Measurements from ENCODE around the gene SLC12A3.

Gene SLC12A3

DNA sequence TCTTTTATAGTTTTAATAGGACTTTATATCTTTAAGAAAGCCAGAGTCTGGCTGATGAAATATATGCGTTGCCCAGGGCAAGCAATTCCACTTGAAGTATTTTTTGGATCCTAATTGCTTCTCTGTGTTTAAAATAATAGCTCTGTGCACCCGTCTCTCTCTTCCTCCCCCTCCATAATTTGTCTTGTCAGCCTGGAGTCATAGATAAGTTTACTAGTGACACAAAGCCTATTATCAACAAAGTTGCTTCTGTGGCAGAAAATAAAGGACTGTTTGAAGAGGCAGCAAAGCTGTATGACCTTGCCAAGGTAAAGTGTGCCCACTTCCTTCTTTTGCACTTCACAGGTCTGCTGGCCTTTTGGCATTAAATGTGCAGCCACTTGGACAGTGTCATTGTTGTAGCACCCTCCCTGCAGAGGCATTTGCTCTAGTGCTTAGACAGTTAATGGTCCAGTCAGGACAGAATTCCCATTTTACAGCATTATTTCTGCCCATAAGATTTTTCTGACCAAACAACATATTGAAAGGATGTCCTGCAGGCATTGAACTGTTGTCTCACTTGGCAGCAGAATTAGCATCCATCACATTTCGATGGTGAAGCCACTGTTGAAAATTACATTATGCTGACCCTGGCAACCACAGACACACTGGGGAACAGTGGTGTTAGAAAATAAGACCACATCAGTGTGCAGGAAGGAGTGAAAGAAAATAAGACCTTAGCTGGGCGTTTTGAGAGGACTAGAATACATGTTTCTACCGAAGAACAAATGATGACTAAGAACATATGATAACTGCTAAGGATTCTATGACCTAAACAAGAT is 28.4 kb upstream of the SLC12A3 start:
- Histone ChIP-seq H3K4me1 (ENCODE audit: insufficient read depth, insufficient read length) (no peaks in the 10 kb centered on the region), H3K9me3 (ENCODE audit: insufficient read depth, low read length) (no peaks in the 10 kb centered on the region), H3K9ac (ENCODE audit: insufficient read length, low read depth) (no peak overlapping the region), H3K27me3 (ENCODE audit: insufficient read depth, insufficient read length) (no peaks in the 10 kb centered on the region), H3K36me3 (ENCODE audit: insufficient read depth, insufficient read length, low read length) (peaks cover 87% of the 10 kb centered on the region), H3K4me3 (ENCODE audit: insufficient read length, low read depth) (no peak overlapping the region)
- TF ChIP-seq ZNF274 (IDR thresholded peaks at IDR 0.05; ENCODE audit: low read depth, low read length) (no peak), YY1 (IDR thresholded peaks at IDR 0.05; ENCODE audit: insufficient read depth, insufficient read length) (no peak), SUZ12 (IDR thresholded peaks at IDR 0.05; ENCODE audit: extremely low read depth, insufficient read depth, insufficient read length) (no peak)
- no peak for DNase-seq (ENCODE audit: low read depth, low spot score)

DNA sequence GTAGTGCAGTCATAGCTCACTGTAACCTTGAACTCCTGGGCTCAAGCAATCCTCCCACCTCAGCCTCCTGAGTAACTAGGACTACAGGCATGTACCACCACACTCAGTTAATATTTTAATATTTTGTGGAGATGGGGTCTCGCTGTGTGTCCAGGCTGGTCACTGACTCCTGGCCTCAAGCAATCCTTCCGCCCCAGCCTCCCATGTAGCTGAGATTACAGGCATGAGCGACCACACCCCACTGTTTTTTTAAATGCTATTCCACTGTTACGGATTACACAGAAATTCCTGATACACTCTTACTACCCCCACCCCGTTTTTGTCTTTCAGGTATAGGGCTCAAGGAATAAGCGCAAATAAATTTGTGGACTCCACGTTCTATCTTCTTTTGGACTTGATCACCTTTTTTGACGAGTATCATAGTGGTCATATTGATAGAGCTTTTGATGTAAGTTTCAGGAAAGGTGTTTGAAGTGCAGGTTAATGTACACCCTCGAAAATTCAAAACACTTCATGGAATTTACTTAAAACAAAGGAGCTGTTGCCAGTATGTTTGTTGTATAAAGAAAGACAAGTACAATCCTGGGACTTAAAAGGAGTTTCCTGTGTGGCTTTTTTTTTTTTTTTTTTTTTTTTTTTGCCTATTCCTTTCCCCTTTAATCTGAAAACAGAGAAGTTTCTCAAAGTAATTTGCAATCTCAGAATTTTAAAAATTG is 26.2 kb upstream of the SLC12A3 start:
- Histone ChIP-seq H3K27me3 (ENCODE audit: insufficient read depth, insufficient read length) (no peaks in the 10 kb centered on the region), H3K4me3 (ENCODE audit: insufficient read length, low read depth) (no peak overlapping the region), H3K9me3 (ENCODE audit: insufficient read depth, low read length) (no peaks in the 10 kb centered on the region), H3K9ac (ENCODE audit: insufficient read length, low read depth) (no peak overlapping the region), H3K36me3 (ENCODE audit: insufficient read depth, insufficient read length, low read length) (peaks cover 86% of the 10 kb centered on the region), H3K4me1 (ENCODE audit: insufficient read depth, insufficient read length) (no peaks in the 10 kb centered on the region)
- DNase-seq (ENCODE audit: low read depth, low spot score), result no peak
- no peak for TF ChIP-seq SUZ12 (IDR thresholded peaks at IDR 0.05; ENCODE audit: extremely low read depth, insufficient read depth, insufficient read length)
- TF ChIP-seq YY1 (IDR thresholded peaks at IDR 0.05; ENCODE audit: insufficient read depth, insufficient read length), result no peak
- TF ChIP-seq ZNF274 (IDR thresholded peaks at IDR 0.05; ENCODE audit: low read depth, low read length), result no peak

DNA sequence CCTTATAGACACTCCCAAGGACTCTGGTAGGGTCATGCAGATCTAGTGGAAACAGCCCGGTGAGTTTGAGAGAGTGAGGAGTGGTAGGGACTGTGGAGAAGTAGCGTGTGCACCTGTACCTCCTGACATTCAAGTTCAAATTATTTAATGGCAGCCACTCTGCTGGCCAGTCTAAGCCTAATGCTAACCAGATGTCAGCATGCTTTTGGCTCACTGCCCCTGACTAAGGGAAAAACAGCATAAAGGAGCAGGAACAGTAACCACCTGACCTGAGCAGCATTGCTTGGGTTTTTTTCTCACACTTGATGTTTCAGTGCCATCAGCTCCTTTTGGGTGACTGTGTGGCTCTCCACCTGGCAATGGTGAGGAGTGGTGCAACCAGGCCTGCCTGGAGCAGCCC is 23.8 kb upstream of the SLC12A3 start:
- no peaks in the 10 kb centered on the region for H3K27me3 ChIP-seq (ENCODE audit: insufficient read depth, insufficient read length)
- no peak for DNase-seq (ENCODE audit: low read depth, low spot score)
- no peak for TF ChIP-seq ZNF274 (IDR thresholded peaks at IDR 0.05; ENCODE audit: low read depth, low read length)
- no peak for TF ChIP-seq YY1 (IDR thresholded peaks at IDR 0.05; ENCODE audit: insufficient read depth, insufficient read length)
- TF ChIP-seq SUZ12 (IDR thresholded peaks at IDR 0.05; ENCODE audit: extremely low read depth, insufficient read depth, insufficient read length), result no peak
- H3K4me3 ChIP-seq (ENCODE audit: insufficient read length, low read depth), result no peak overlapping the region
- no peaks in the 10 kb centered on the region for H3K4me1 ChIP-seq (ENCODE audit: insufficient read depth, insufficient read length)
- H3K9me3 ChIP-seq (ENCODE audit: insufficient read depth, low read length), result no peaks in the 10 kb centered on the region
- H3K36me3 ChIP-seq (ENCODE audit: insufficient read depth, insufficient read length, low read length), result peaks cover 91% of the 10 kb centered on the region
- no peak overlapping the region for H3K9ac ChIP-seq (ENCODE audit: insufficient read length, low read depth)

DNA sequence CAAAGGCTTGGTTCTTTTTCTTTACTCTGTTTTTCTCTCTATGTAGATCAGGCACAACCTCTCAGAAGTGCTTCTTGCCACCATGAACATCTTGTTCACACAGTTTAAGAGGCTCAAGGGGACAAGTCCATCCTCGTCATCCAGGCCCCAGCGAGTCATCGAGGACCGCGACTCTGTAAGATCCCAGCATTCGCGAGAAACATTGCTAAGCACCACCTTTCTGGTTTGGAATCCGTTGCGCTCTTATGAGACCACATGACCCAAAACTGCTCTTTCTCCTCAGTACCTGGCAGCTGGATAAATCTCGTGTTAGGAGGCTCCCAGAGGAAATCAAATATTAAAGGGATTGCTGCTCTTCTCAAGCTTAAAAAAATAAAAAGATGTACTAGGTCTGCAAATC is 23.3 kb upstream of the SLC12A3 start:
- H3K36me3 ChIP-seq (ENCODE audit: insufficient read depth, insufficient read length, low read length), result peaks cover 88% of the 10 kb centered on the region
- TF ChIP-seq ZNF274 (IDR thresholded peaks at IDR 0.05; ENCODE audit: low read depth, low read length) (no peak), SUZ12 (IDR thresholded peaks at IDR 0.05; ENCODE audit: extremely low read depth, insufficient read depth, insufficient read length) (no peak), YY1 (IDR thresholded peaks at IDR 0.05; ENCODE audit: insufficient read depth, insufficient read length) (no peak)
- DNase-seq (ENCODE audit: low read depth, low spot score), result no peak

DNA sequence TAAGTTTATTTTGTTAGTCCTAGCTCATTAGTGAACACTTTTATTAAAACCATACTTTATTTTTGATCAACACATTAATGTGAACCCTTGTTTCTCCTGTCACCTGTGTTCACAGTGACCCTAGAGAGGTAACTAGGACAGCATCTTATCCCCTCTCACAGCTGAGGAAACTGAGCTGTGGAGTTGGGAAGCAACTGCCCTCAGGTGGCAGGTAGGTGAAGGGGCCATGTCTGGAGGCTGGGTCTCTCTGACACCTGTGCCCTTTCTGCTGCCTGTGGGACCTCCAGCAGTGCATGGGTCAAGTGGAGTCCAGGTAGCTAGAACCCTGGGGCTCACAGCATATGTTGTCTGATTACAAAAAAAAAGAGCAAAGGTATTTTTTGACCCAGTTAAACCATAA is 22.9 kb upstream of the SLC12A3 start:
- H3K27me3 ChIP-seq (ENCODE audit: insufficient read depth, insufficient read length), result no peaks in the 10 kb centered on the region
- TF ChIP-seq SUZ12 (IDR thresholded peaks at IDR 0.05; ENCODE audit: extremely low read depth, insufficient read depth, insufficient read length), result no peak
- TF ChIP-seq ZNF274 (IDR thresholded peaks at IDR 0.05; ENCODE audit: low read depth, low read length), result no peak
- no peak for TF ChIP-seq YY1 (IDR thresholded peaks at IDR 0.05; ENCODE audit: insufficient read depth, insufficient read length)
- no peak overlapping the region for H3K9ac ChIP-seq (ENCODE audit: insufficient read length, low read depth)
- no peaks in the 10 kb centered on the region for H3K4me1 ChIP-seq (ENCODE audit: insufficient read depth, insufficient read length)
- DNase-seq (ENCODE audit: low read depth, low spot score), result no peak
- H3K9me3 ChIP-seq (ENCODE audit: insufficient read depth, low read length), result no peaks in the 10 kb centered on the region
- H3K36me3 ChIP-seq (ENCODE audit: insufficient read depth, insufficient read length, low read length), result peaks cover 83% of the 10 kb centered on the region
- H3K4me3 ChIP-seq (ENCODE audit: insufficient read length, low read depth), result no peak overlapping the region

More for the DNA sequence above, 23.3 kb upstream of the SLC12A3 start:
- no peaks in the 10 kb centered on the region for H3K9me3 ChIP-seq (ENCODE audit: insufficient read depth, low read length)
- H3K9ac ChIP-seq (ENCODE audit: insufficient read length, low read depth), result no peak overlapping the region
- no peaks in the 10 kb centered on the region for H3K27me3 ChIP-seq (ENCODE audit: insufficient read depth, insufficient read length)
- no peak overlapping the region for H3K4me3 ChIP-seq (ENCODE audit: insufficient read length, low read depth)
- H3K4me1 ChIP-seq (ENCODE audit: insufficient read depth, insufficient read length), result no peaks in the 10 kb centered on the region

DNA sequence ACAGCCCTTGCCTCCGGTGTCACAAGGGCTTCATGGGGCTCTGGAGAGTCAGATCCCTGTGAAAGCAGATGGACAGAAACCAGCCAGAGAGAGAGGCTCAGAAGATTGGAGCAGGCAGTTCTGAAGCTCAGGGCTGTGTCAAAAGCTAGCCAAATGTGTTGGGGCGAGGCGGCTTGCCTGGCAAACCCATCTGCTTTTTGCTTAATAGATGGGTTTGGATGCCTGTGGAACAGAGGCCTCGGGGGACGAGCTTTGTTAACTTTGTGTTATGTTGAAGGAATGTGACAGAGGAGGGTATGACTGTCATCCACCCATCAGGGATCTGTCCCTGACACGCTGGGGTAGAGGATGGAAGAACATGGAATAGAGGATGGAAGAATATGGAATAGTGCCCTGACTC is 21.0 kb upstream of the SLC12A3 start:
- H3K9ac ChIP-seq (ENCODE audit: insufficient read length, low read depth), result no peak overlapping the region
- peaks cover 65% of the 10 kb centered on the region for H3K36me3 ChIP-seq (ENCODE audit: insufficient read depth, insufficient read length, low read length)
- no peaks in the 10 kb centered on the region for H3K9me3 ChIP-seq (ENCODE audit: insufficient read depth, low read length)
- no peak for DNase-seq (ENCODE audit: low read depth, low spot score)
- H3K4me3 ChIP-seq (ENCODE audit: insufficient read length, low read depth), result no peak overlapping the region
- TF ChIP-seq YY1 (IDR thresholded peaks at IDR 0.05; ENCODE audit: insufficient read depth, insufficient read length) (no peak), SUZ12 (IDR thresholded peaks at IDR 0.05; ENCODE audit: extremely low read depth, insufficient read depth, insufficient read length) (no peak), ZNF274 (IDR thresholded peaks at IDR 0.05; ENCODE audit: low read depth, low read length) (no peak)
- H3K27me3 ChIP-seq (ENCODE audit: insufficient read depth, insufficient read length), result no peaks in the 10 kb centered on the region
- peaks cover 2% of the 10 kb centered on the region for H3K4me1 ChIP-seq (ENCODE audit: insufficient read depth, insufficient read length)
